ENCODE results near the gene IVD. TPM values are rescaled to one million over a fixed set of nuclear protein-coding genes. Genes with fewer than 3 reads are reported as not detected.

IVD gene
- total RNA-seq, 1 donor from 2014 or later = 229 TPM

GRCh38 chr15:40436892-40437751 is 31.5 kb downstream of the IVD start:
- no peak for DNase-seq (ENCODE audit: low spot score)

GRCh38 chr15:40437752-40438687 is 32.4 kb downstream of the IVD start:
- no peak for ATAC-seq
- no peak for DNase-seq (ENCODE audit: low spot score)

More at GRCh38 chr15:40436892-40437751, 31.5 kb downstream of the IVD start:
- no peak for ATAC-seq

GRCh38 chr15:40438712-40439111 is 33.1 kb downstream of the IVD start:
- no peak for ATAC-seq
- DNase-seq (ENCODE audit: low spot score) = no peak

- DNase-seq (ENCODE audit: low spot score) (no peak), ATAC-seq (no peak)
Measured at GRCh38 chr15:40439461-40439959, 33.9 kb downstream of the IVD start.

GRCh38 chr15:40439960-40440742 is 34.6 kb downstream of the IVD start:
- peak; percentile 21 for ATAC-seq
- no peak for DNase-seq (ENCODE audit: low spot score)

GRCh38 chr15:40440743-40441564 is 35.4 kb downstream of the IVD start, which contains the start of gene BAHD1:
Gene BAHD1 (plus strand): TSS chr15:40440953. CDS start chr15:40458465, 17,512 bp downstream.
- DNase-seq (ENCODE audit: low spot score) = peak; percentile 98
- peak; percentile 84 for ATAC-seq

- DNase-seq (ENCODE audit: low spot score) (no peak), ATAC-seq (peak; percentile 38)
Measured at GRCh38 chr15:40441565-40442531, 36.3 kb downstream of the IVD start.

GRCh38 chr15:40443255-40443654 is 37.7 kb downstream of the IVD start:
- ATAC-seq = no peak

GRCh38 chr15:40443846-40444245 is 38.3 kb downstream of the IVD start:
- no peak for DNase-seq (ENCODE audit: low spot score)
- no peak for ATAC-seq

More at GRCh38 chr15:40443255-40443654, 37.7 kb downstream of the IVD start:
- DNase-seq (ENCODE audit: low spot score) = no peak

- no peak for ATAC-seq
Measured at GRCh38 chr15:40444736-40445135, 39.1 kb downstream of the IVD start.

GRCh38 chr15:40445421-40445922 is 39.9 kb downstream of the IVD start:
- ATAC-seq (no peak), DNase-seq (ENCODE audit: low spot score) (no peak)

More at GRCh38 chr15:40444736-40445135, 39.1 kb downstream of the IVD start:
- no peak for DNase-seq (ENCODE audit: low spot score)

- no peak for DNase-seq (ENCODE audit: low spot score)
- ATAC-seq = no peak
Measured at GRCh38 chr15:40446144-40446543, 40.5 kb downstream of the IVD start.

GRCh38 chr15:40448354-40448753 is 42.8 kb downstream of the IVD start:
- peak; percentile 64 for ATAC-seq
- DNase-seq (ENCODE audit: low spot score) = no peak

- no peak for DNase-seq (ENCODE audit: low spot score)
- ATAC-seq = no peak
Measured at GRCh38 chr15:40449275-40449674, 43.7 kb downstream of the IVD start.

- ATAC-seq = no peak
- DNase-seq (ENCODE audit: low spot score) = no peak
Measured at GRCh38 chr15:40450047-40450446, 44.5 kb downstream of the IVD start.

GRCh38 chr15:40451527-40452158 is 46.0 kb downstream of the IVD start:
- peak; percentile 22 for ATAC-seq

GRCh38 chr15:40452296-40453090 is 46.9 kb downstream of the IVD start:
- DNase-seq (ENCODE audit: low spot score) = no peak
- peak; percentile 14 for ATAC-seq

More at GRCh38 chr15:40451527-40452158, 46.0 kb downstream of the IVD start:
- DNase-seq (ENCODE audit: low spot score) = no peak

Measured in left lobe of liver (tissue), 2 donors.